Nephron progenitor cell (in vitro differentiated cells): ENCODE measurements around the gene CACNA1H.
"Not testable (repeated sequence)": the region's sequence is repeated elsewhere in the genome, so short reads cannot be mapped to it uniquely, and the experiment has no call there.

Source experiments
- DNase-seq: peaks from one replicate; pipeline ENCODE4 v3.0.0; 2021
- H3K27ac Mint-ChIP-seq: 2 replicates; pipeline ENCODE4 v1.8.0; 2021; ENCODE audit warnings: mild to moderate bottlenecking, moderate library complexity, mixed read lengths
- H3K27me3 Mint-ChIP-seq: 2 replicates; pipeline ENCODE4 v1.8.0; 2021; ENCODE audit warnings: mild to moderate bottlenecking, low read depth, mixed read lengths; ENCODE audit not compliant: poor library complexity
- H3K36me3 Mint-ChIP-seq: 2 replicates; pipeline ENCODE4 v1.8.0; 2021; ENCODE audit warnings: low read depth, mixed read lengths
- H3K4me1 Mint-ChIP-seq: 2 replicates; pipeline ENCODE4 v1.8.0; 2021; ENCODE audit warnings: mixed read lengths
- H3K4me3 Mint-ChIP-seq: 2 replicates; pipeline ENCODE4 v1.8.0; 2021; ENCODE audit warnings: mild to moderate bottlenecking, moderate library complexity, mixed read lengths
- H3K9me3 Mint-ChIP-seq: 2 replicates; pipeline ENCODE4 v1.8.0; 2021; ENCODE audit warnings: mild to moderate bottlenecking, moderate library complexity, mixed read lengths
- CTCF ChIP-seq: fragments of 200-600 bp; sonication (generic); IDR thresholded peaks from 2 replicates; pipeline ENCODE4 v1.5.0; 2021; ENCODE audit warnings: antibody characterized with exemption

The CACNA1H gene

GRCh38 chr16:1182950-1183907 is 30.3 kb downstream of the CACNA1H start:
- peaks cover 19% of the 10 kb centered on the region for H3K4me1 Mint-ChIP-seq
- no peak overlapping the region for H3K4me3 Mint-ChIP-seq
- H3K9me3 Mint-ChIP-seq, result no peaks in the 10 kb centered on the region
- H3K27me3 Mint-ChIP-seq, result no peaks in the 10 kb centered on the region
- DNase-seq, result peak; percentile 72
- no peak overlapping the region for H3K27ac Mint-ChIP-seq
- H3K36me3 Mint-ChIP-seq, result no peaks in the 10 kb centered on the region
- TF ChIP-seq CTCF, result no peak

GRCh38 chr16:1184156-1184868 is 31.4 kb downstream of the CACNA1H start:
- Mint-ChIP-seq H3K27ac (no peak overlapping the region), H3K4me3 (no peak overlapping the region), H3K27me3 (no peaks in the 10 kb centered on the region), H3K9me3 (no peaks in the 10 kb centered on the region), H3K4me1 (peaks cover 23% of the 10 kb centered on the region), H3K36me3 (no peaks in the 10 kb centered on the region)
- no peak for TF ChIP-seq CTCF
- no peak for DNase-seq

GRCh38 chr16:1184980-1185379 is 32.1 kb downstream of the CACNA1H start:
- Mint-ChIP-seq H3K27ac (no peak overlapping the region), H3K9me3 (no peaks in the 10 kb centered on the region), H3K36me3 (no peaks in the 10 kb centered on the region), H3K4me1 (peaks cover 23% of the 10 kb centered on the region), H3K27me3 (peaks cover 4% of the 10 kb centered on the region), H3K4me3 (no peak overlapping the region)
- DNase-seq, result no peak
- no peak for TF ChIP-seq CTCF

GRCh38 chr16:1185460-1186207 is 32.7 kb downstream of the CACNA1H start:
- not testable (repeated sequence) for H3K27ac Mint-ChIP-seq, H3K27me3 Mint-ChIP-seq, H3K36me3 Mint-ChIP-seq, DNase-seq, H3K9me3 Mint-ChIP-seq, H3K4me3 Mint-ChIP-seq
- peaks cover 23% of the 10 kb centered on the region for H3K4me1 Mint-ChIP-seq

GRCh38 chr16:1188432-1189189 is 35.7 kb downstream of the CACNA1H start:
- TF ChIP-seq CTCF, result no peak
- DNase-seq, result peak; percentile 89
- no peaks in the 10 kb centered on the region for H3K9me3 Mint-ChIP-seq
- H3K27ac Mint-ChIP-seq, result no peak overlapping the region
- H3K27me3 Mint-ChIP-seq, result peaks cover 4% of the 10 kb centered on the region
- H3K4me3 Mint-ChIP-seq, result no peak overlapping the region
- H3K36me3 Mint-ChIP-seq, result no peaks in the 10 kb centered on the region
- H3K4me1 Mint-ChIP-seq, result peaks cover 14% of the 10 kb centered on the region
